ENCODE results near the gene ABCD3.

The ABCD3 gene

GRCh38 chr1:94541246-94542087, 123.3 kb downstream of the ABCD3 start, which contains the start of gene F3 (continued):
- no peak for TF ChIP-seq HOXA7 (CRISPR knock-in tag; IDR thresholded peaks at IDR 0.05; ENCODE audit: borderline replicate concordance)
- no peak for TF ChIP-seq ZNF645 (tag by site-specific recombination; IDR thresholded peaks at IDR 0.05)
- no peak for TF ChIP-seq ZFP41 (tag by site-specific recombination; IDR thresholded peaks at IDR 0.05; ENCODE audit: borderline replicate concordance)
- TF ChIP-seq BCL6B (tag by site-specific recombination; IDR thresholded peaks at IDR 0.05), result no peak
- no peak for TF ChIP-seq ZNF529 (tag by site-specific recombination; IDR thresholded peaks at IDR 0.05; ENCODE audit: insufficient replicate concordance)
- no peak for TF ChIP-seq ZNF623 (tag by site-specific recombination; IDR thresholded peaks at IDR 0.05)
- TF ChIP-seq ZNF223 (tag by site-specific recombination; IDR thresholded peaks at IDR 0.05), result no peak
- TF ChIP-seq MEIS1 (CRISPR knock-in tag; IDR thresholded peaks at IDR 0.05; ENCODE audit: borderline replicate concordance), result no peak
- TF ChIP-seq SETDB1 (IDR thresholded peaks at IDR 0.05; ENCODE audit: insufficient read length, low read length), result no peak
- no peak for TF ChIP-seq ZNF510 (tag by site-specific recombination; IDR thresholded peaks at IDR 0.05; ENCODE audit: insufficient replicate concordance)
- no peak for TF ChIP-seq SCRT1 (tag by site-specific recombination; IDR thresholded peaks at IDR 0.05; ENCODE audit: borderline replicate concordance)
- TF ChIP-seq SP2 (tag by site-specific recombination; IDR thresholded peaks at IDR 0.05), result peak; percentile 84
- TF ChIP-seq ZNF433 (tag by site-specific recombination; IDR thresholded peaks at IDR 0.05; ENCODE audit: low read depth), result no peak
- TF ChIP-seq ZNF175 (tag by site-specific recombination; IDR thresholded peaks at IDR 0.05), result no peak
- no peak for TF ChIP-seq ZNF292 (tag by site-specific recombination; IDR thresholded peaks at IDR 0.05; ENCODE audit: borderline replicate concordance, low read depth)
- TF ChIP-seq ZNF350 (tag by site-specific recombination; IDR thresholded peaks at IDR 0.05), result no peak
- TF ChIP-seq ZNF514 (tag by site-specific recombination; IDR thresholded peaks at IDR 0.05), result no peak
- TF ChIP-seq ZNF692 (tag by site-specific recombination; IDR thresholded peaks at IDR 0.05), result no peak; the same call in 1 of the 2 replicates
- TF ChIP-seq ZBTB49 (tag by site-specific recombination; IDR thresholded peaks at IDR 0.05; ENCODE audit: low read depth), result no peak
- TF ChIP-seq SP7 (tag by site-specific recombination; IDR thresholded peaks at IDR 0.05), result peak; percentile 45; the same call in 1 of the 2 replicates
- TF ChIP-seq REST (tag by site-specific recombination; IDR thresholded peaks at IDR 0.05), result no peak
- TF ChIP-seq ZNF211 (tag by site-specific recombination; IDR thresholded peaks at IDR 0.05; ENCODE audit: low read depth), result no peak
- TF ChIP-seq ZNF544 (tag by site-specific recombination; IDR thresholded peaks at IDR 0.05), result no peak
- TF ChIP-seq ZBTB21 (tag by site-specific recombination; IDR thresholded peaks at IDR 0.05), result no peak
- no peak for TF ChIP-seq SCRT2 (tag by site-specific recombination; IDR thresholded peaks at IDR 0.05)
- TF ChIP-seq ZNF768 (tag by site-specific recombination; IDR thresholded peaks at IDR 0.05), result no peak
- no peak for TF ChIP-seq ZNF202 (tag by site-specific recombination; IDR thresholded peaks at IDR 0.05; ENCODE audit: borderline replicate concordance)
- no peak for TF ChIP-seq ZSCAN4 (tag by site-specific recombination; IDR thresholded peaks at IDR 0.05)
